CD14-positive monocyte (primary cell): ENCODE data around the gene EPHA4. TPM values are rescaled to one million over a fixed set of nuclear protein-coding genes. Genes with fewer than 3 reads are reported as not detected.

ENCODE experiments used
- DNase-seq, 3 donors: peaks; one replicate each; pipeline ENCODE4 v3.0.0-alpha.2; 2011 to 2022
- H2AFZ ChIP-seq: 2 replicates; pipeline ENCODE4 v1.6.0; 2012; ENCODE audit warnings: mild to moderate bottlenecking, low read depth, low read length, inconsistent platforms; ENCODE audit not compliant: insufficient read depth, poor library complexity, severe bottlenecking
- H3K27ac ChIP-seq, 2 donors: 1 replicate in 1 of 2; 2 replicates in 1 of 2; pipeline ENCODE4 v1.5.1; 2012 to 2013; ENCODE audit warnings: low read length in 2 of 2, control low read depth in 1 of 2, inconsistent platforms in 1 of 2, low read depth in 1 of 2, mild to moderate bottlenecking in 1 of 2
- H3K27me3 ChIP-seq, 2 donors: one replicate each; pipeline versions ENCODE4 v1.6.0 to v1.6.1; 2011 to 2013; ENCODE audit warnings: low read length in 2 of 2; ENCODE audit not compliant: control insufficient read depth in 2 of 2, insufficient read depth in 2 of 2
- H3K36me3 ChIP-seq, 2 donors: replicated peaks in 1 of 2; 1 replicate in 1 of 2; 2 replicates in 1 of 2; pipeline versions ENCODE4 v1.5.1 to v1.6.1; 2012 to 2013; ENCODE audit warnings: low read length in 2 of 2, control low read depth in 1 of 2, inconsistent platforms in 1 of 2, mild to moderate bottlenecking in 1 of 2; ENCODE audit not compliant: insufficient read depth in 2 of 2, control insufficient read depth in 1 of 2
- H3K4me1 ChIP-seq, 2 donors: 1 replicate in 1 of 2; 2 replicates in 1 of 2; pipeline versions ENCODE4 v1.5.1 to v1.6.1; 2012 to 2013; ENCODE audit warnings: low read length in 2 of 2, control low read depth in 1 of 2, inconsistent platforms in 1 of 2, mild to moderate bottlenecking in 1 of 2, moderate library complexity in 1 of 2; ENCODE audit not compliant: insufficient read depth in 2 of 2, control insufficient read depth in 1 of 2
- H3K4me2 ChIP-seq: replicated peaks from 2 replicates; pipeline ENCODE3; 2012; ENCODE audit warnings: low read length, moderate library complexity, mild to moderate bottlenecking; ENCODE audit not compliant: poor library complexity, severe bottlenecking; ENCODE audit errors: extremely low read depth
- H3K4me3 ChIP-seq, 3 experiments: fragments of 200-600 bp in 1 of 3; sonication (generic) in 1 of 3; replicated peaks in 1 of 3; 1 replicate in 2 of 3; 2 replicates in 1 of 3; pipeline ENCODE4 v1.5.1; 2011 to 2013; ENCODE audit warnings: low read length in 3 of 3, mild to moderate bottlenecking in 3 of 3, control low read depth in 2 of 3, low read depth in 2 of 3, inconsistent platforms in 1 of 3, moderate library complexity in 1 of 3
- H3K79me2 ChIP-seq: 2 replicates; pipeline ENCODE4 v1.6.0; 2012; ENCODE audit warnings: mild to moderate bottlenecking, control low read depth, inconsistent platforms, low read length, moderate library complexity; ENCODE audit not compliant: insufficient read depth
- H3K9ac ChIP-seq: 2 replicates; pipeline ENCODE4 v1.6.0; 2017; ENCODE audit warnings: low read length, mild to moderate bottlenecking; ENCODE audit not compliant: insufficient read depth, poor library complexity, severe bottlenecking
- H3K9me3 ChIP-seq, 2 donors: replicated peaks in 1 of 2; 1 replicate in 1 of 2; 2 replicates in 1 of 2; pipeline versions ENCODE4 v1.5.1 to v1.6.1; 2012 to 2013; ENCODE audit warnings: low read length in 2 of 2, control low read depth in 1 of 2; ENCODE audit not compliant: control insufficient read depth in 1 of 2, insufficient read depth in 1 of 2
- H4K20me1 ChIP-seq: 2 replicates; pipeline ENCODE4 v1.6.0; 2012; ENCODE audit warnings: mild to moderate bottlenecking, low read length, control low read depth, moderate library complexity; ENCODE audit not compliant: insufficient read depth
- H3K27ac Mint-ChIP-seq, 7 donors: one replicate each; pipeline ENCODE4 v1.8.0; 2020; ENCODE audit warnings: mild to moderate bottlenecking in 7 of 7, mixed read lengths in 7 of 7, moderate library complexity in 6 of 7, inconsistent platforms in 2 of 7
- H3K27me3 Mint-ChIP-seq, 3 donors: one replicate each; pipeline ENCODE4 v1.8.0; 2021 to 2022; ENCODE audit warnings: low read depth in 3 of 3, mild to moderate bottlenecking in 3 of 3, mixed read lengths in 3 of 3, moderate library complexity in 3 of 3, inconsistent platforms in 1 of 3
- H3K36me3 Mint-ChIP-seq, 2 donors: one replicate each; pipeline ENCODE4 v1.8.0; 2020; ENCODE audit warnings: mixed read lengths in 2 of 2, inconsistent platforms in 1 of 2, mild to moderate bottlenecking in 1 of 2
- H3K4me1 Mint-ChIP-seq: one replicate; pipeline ENCODE4 v1.8.0; 2020; ENCODE audit warnings: mild to moderate bottlenecking, mixed read lengths
- H3K4me3 Mint-ChIP-seq, 2 donors: one replicate each; pipeline ENCODE4 v1.8.0; 2020; ENCODE audit warnings: mild to moderate bottlenecking in 2 of 2, mixed read lengths in 2 of 2, moderate library complexity in 1 of 2
- H3K9me3 Mint-ChIP-seq, 7 donors: one replicate each; pipeline ENCODE4 v1.8.0; 2020 to 2022; ENCODE audit warnings: mixed read lengths in 7 of 7, mild to moderate bottlenecking in 6 of 7, moderate library complexity in 6 of 7, inconsistent platforms in 2 of 7
- CTCF ChIP-seq: fragments of 200-600 bp; IDR thresholded peaks from one replicate; pipeline ENCODE4 v1.8.0; 2022; ENCODE audit warnings: antibody characterized with exemption, mild to moderate bottlenecking
- WGBS: methylation state at CpG from one replicate; pipeline ENCODE4 v1.1.5; 2013; ENCODE audit warnings: missing lambda C conversion rate; ENCODE audit not compliant: insufficient coverage; 5-methylcytosine and 5-hydroxymethylcytosine counted together
- intact Hi-C, 2 donors: fragments of 100-400 bp; cut with micrococcal nuclease; formaldehyde crosslinking; loops; one replicate each; pipeline versions ENCODE4 v1.15.0 to v1.15.1; 2023
- polyA plus RNA-seq, 3 donors: library from polyadenylated mRNA; depleted of rRNA in 1 of 3; unstranded in 2 of 3; stranded (reverse) in 1 of 3; fragments of 300-500 nt in 2 of 3; fragments of >200 nt in 1 of 3; fragmentation: Illumina TruSeq in 2 of 3; gene quantifications; 1 replicate in 2 of 3; 2 replicates in 1 of 3; pipeline ENCODE4 v1.2.3, GENCODE V29; 2012 to 2021

EPHA4 gene
- polyA plus RNA-seq, 3 donors, result 0.15 to 0.31 TPM; not detected in 1

- no peak for TF ChIP-seq CTCF
- intact Hi-C loops, result no loop called here
- H3K9ac ChIP-seq, result no peak overlapping the region
- H3K27ac Mint-ChIP-seq, result no peak overlapping the region
- H3K9me3 Mint-ChIP-seq, result peaks cover 0 to 3% (median 1%) of the 10 kb centered on the region in 7 donors
- H3K36me3 ChIP-seq, result no peaks in the 10 kb centered on the region
- H3K4me3 Mint-ChIP-seq, result no peak overlapping the region
- H3K27ac ChIP-seq, result no peak overlapping the region
- H3K4me1 Mint-ChIP-seq, result no peaks in the 10 kb centered on the region
- WGBS, result 100% methylated on average over 3 of the region's 5 CpGs
- no peak overlapping the region for H3K4me3 ChIP-seq
- no peak overlapping the region for H2AFZ ChIP-seq
- no peaks in the 10 kb centered on the region for H3K9me3 ChIP-seq
- H3K4me1 ChIP-seq, result no peaks in the 10 kb centered on the region
- no peaks in the 10 kb centered on the region for H3K36me3 Mint-ChIP-seq
- no peak for DNase-seq
- H3K27me3 Mint-ChIP-seq, result peaks cover 0 to 1% (median 0%) of the 10 kb centered on the region in 3 donors
- H4K20me1 ChIP-seq, result no peaks in the 10 kb centered on the region
- H3K79me2 ChIP-seq, result no peaks in the 10 kb centered on the region
- H3K27me3 ChIP-seq, result no peaks in the 10 kb centered on the region
- no peak overlapping the region for H3K4me2 ChIP-seq
These were observed 113.5 kb downstream of the EPHA4 start for GRCh38 chr2:221458578-221458977.

- Histone ChIP-seq H3K4me3 (no peak overlapping the region), H3K79me2 (no peaks in the 10 kb centered on the region), H4K20me1 (no peaks in the 10 kb centered on the region), H3K9ac (no peak overlapping the region), H3K9me3 (no peaks in the 10 kb centered on the region), H3K4me2 (no peak overlapping the region), H3K27me3 (no peaks in the 10 kb centered on the region), H3K27ac (no peak overlapping the region), H3K36me3 (no peaks in the 10 kb centered on the region), H2AFZ (no peak overlapping the region), H3K4me1 (no peaks in the 10 kb centered on the region)
- no peak for DNase-seq
- H3K27ac Mint-ChIP-seq, result peak overlapping the region in 1 of 7 donors; percentile 2
- peaks cover 0 to 1% (median 0%) of the 10 kb centered on the region in 3 donors for H3K27me3 Mint-ChIP-seq
- no peaks in the 10 kb centered on the region for H3K4me1 Mint-ChIP-seq
- intact Hi-C loops, result no loop called here
- no peaks in the 10 kb centered on the region for H3K36me3 Mint-ChIP-seq
- no peaks in the 10 kb centered on the region for H3K9me3 Mint-ChIP-seq
- H3K4me3 Mint-ChIP-seq, result no peak overlapping the region
- WGBS, result 100% methylated on average over 1 of the region's 6 CpGs
- no peak for TF ChIP-seq CTCF
These were observed 116.9 kb downstream of the EPHA4 start for GRCh38 chr2:221455214-221455613.
